Activated T-helper 9 cell treated with anti-CD3 and anti-CD28 coated beads, Interleukin-2, amount 50 U/mL, for 16 hours (primary cell): Measurements from ENCODE around the gene SH2D6.
"Not testable (repeated sequence)": the region's sequence is repeated elsewhere in the genome, so short reads cannot be mapped to it uniquely, and the experiment has no call there.

Source experiments
- DNase-seq: peaks from one replicate; pipeline ENCODE4 v3.0.0-alpha.2; 2020; ENCODE audit warnings: low read depth

Gene SH2D6

GRCh38 chr2:85398426-85399182 lies 19.9 kb upstream of the SH2D6 start:
- no peak for DNase-seq

- DNase-seq, result no peak
Measured at GRCh38 chr2:85399183-85399455, 19.4 kb upstream of the SH2D6 start.

GRCh38 chr2:85400023-85400422 lies 18.5 kb upstream of the SH2D6 start:
- DNase-seq, result no peak

GRCh38 chr2:85400541-85401463 lies 17.7 kb upstream of the SH2D6 start:
- DNase-seq, result no peak

GRCh38 chr2:85401464-85401805 lies 17.1 kb upstream of the SH2D6 start:
- DNase-seq, result no peak

GRCh38 chr2:85401844-85402243 lies 16.7 kb upstream of the SH2D6 start:
- DNase-seq, result no peak

GRCh38 chr2:85405201-85406059 lies 13.1 kb upstream of the SH2D6 start:
- DNase-seq, result peak; percentile 56

- DNase-seq, result no peak
Measured at GRCh38 chr2:85409845-85410583, 8.5 kb upstream of the SH2D6 start, which contains the start of gene CAPG. TSS of gene CAPG (minus strand) at chr2:85410366. CDS start at chr2:85402145, 8,221 bp downstream.

- DNase-seq, result no peak
Measured at GRCh38 chr2:85410584-85411404, 7.7 kb upstream of the SH2D6 start.

- DNase-seq, result no peak
Measured at GRCh38 chr2:85411405-85411748, 7.1 kb upstream of the SH2D6 start.

- DNase-seq, result peak; percentile 23
Measured at GRCh38 chr2:85413592-85414420, 4.7 kb upstream of the SH2D6 start.

- DNase-seq, result not testable (repeated sequence)
Measured at GRCh38 chr2:85414421-85414759, 4.1 kb upstream of the SH2D6 start.

GRCh38 chr2:85414761-85415553 lies 3.6 kb upstream of the SH2D6 start:
- DNase-seq, result no peak

- no peak for DNase-seq
Measured at GRCh38 chr2:85415980-85416650, 2.4 kb upstream of the SH2D6 start.

GRCh38 chr2:85419009-85419675 lies 628 bp downstream of the SH2D6 start:
- no peak for DNase-seq

- peak; percentile 86 for DNase-seq
Measured at GRCh38 chr2:85420536-85421259, 2.2 kb downstream of the SH2D6 start.

GRCh38 chr2:85421260-85422071 lies 3.0 kb downstream of the SH2D6 start:
- DNase-seq, result no peak
